Measurements from ENCODE around the gene NSD1. TPM values are rescaled to one million over a fixed set of nuclear protein-coding genes. Genes with fewer than 3 reads are reported as not detected.

NSD1 gene
- total RNA-seq, 4 donors from 2014 or later: 25.4 to 32.7 (median 29.0) TPM

DNA sequence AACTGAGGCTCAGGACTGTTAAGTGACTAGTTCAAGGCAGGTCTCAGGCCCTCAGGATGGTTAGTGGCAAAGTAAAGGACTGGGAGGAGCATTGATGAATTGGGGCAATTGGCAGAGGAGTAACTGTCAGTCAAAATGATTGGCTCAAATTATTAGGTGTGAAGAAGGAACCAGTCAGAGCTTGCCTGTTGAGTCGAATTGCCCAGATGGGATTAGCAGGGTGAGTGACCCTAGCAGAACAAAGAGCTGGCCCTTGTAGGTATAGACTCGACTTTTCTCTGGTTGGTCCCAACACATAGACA, 2.6 kb upstream of the NSD1 start:
- in situ Hi-C loops (cut with MboI; ENCODE audit: low sequenced_read_pairs in 4 of 4): no loop called here

DNA sequence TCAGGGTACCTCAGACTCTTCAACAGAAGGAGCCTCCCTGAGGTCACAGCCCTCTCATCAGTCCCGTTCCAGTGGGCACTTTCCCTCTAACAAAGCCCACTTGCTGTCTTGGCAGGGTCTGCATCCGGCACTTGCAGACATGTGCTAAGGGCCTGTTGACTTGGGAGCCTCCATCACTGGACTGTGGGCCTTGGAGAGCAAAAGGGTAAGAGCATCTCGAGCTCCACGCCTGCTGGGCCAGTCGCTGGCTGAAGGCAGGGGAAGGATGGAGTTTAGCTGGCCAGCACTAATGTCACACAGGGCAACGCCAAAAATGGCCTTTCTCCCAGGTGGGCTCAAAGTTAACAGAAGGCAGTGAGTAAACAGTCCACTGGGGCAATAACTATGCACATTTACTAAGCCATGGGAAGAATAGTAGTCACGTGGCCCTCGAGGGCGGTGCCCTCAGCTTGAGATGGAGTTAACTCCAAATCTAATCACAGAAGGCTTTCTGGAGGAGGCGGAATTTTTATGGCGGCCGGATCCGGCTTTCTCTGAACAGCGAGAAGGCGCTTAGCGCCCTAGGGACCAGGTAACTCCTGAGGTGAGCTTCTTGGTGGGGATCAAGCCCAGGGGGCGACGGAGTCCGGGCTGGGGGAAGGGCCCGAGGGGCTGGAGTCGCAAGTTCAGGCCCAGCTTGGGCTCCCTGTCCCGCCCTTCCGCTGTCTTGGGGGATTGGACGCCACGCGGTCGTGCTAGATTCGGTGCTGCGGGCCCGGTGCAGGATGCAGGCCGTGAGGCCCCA, 2.0 kb upstream of the NSD1 start:
- Histone ChIP-seq H3K9me3 (no peaks in the 10 kb centered on the region), H3K36me3 (peaks cover 0 to 11% of the 10 kb centered on the region in 2 donors), H3K4me1 (peaks cover 20 to 21% of the 10 kb centered on the region in 2 donors), H3K4me3 (peak overlapping the region in 1 of 4 donors; percentile 89), H3K27me3 (no peaks in the 10 kb centered on the region), H3K27ac (peak overlapping the region in 3 of 4 donors; percentile 89 to 92 (median 89))
- ATAC-seq (no peak), DNase-seq (no peak)
- intact Hi-C loops (cut with DNase I; ENCODE audit: low total_unique reads) (loop anchor here (5.0 to 10.0 kb wide), 2 partner anchors 127 to 171 kb away; partner anchors contain the start of genes PRELID1, RAB24 and UIMC1), in situ Hi-C loops (cut with MboI; ENCODE audit: low sequenced_read_pairs in 4 of 4) (no loop called here)
- no peak for TF ChIP-seq POLR2A (IDR thresholded peaks at IDR 0.05)
- TF ChIP-seq, protein P1, sequence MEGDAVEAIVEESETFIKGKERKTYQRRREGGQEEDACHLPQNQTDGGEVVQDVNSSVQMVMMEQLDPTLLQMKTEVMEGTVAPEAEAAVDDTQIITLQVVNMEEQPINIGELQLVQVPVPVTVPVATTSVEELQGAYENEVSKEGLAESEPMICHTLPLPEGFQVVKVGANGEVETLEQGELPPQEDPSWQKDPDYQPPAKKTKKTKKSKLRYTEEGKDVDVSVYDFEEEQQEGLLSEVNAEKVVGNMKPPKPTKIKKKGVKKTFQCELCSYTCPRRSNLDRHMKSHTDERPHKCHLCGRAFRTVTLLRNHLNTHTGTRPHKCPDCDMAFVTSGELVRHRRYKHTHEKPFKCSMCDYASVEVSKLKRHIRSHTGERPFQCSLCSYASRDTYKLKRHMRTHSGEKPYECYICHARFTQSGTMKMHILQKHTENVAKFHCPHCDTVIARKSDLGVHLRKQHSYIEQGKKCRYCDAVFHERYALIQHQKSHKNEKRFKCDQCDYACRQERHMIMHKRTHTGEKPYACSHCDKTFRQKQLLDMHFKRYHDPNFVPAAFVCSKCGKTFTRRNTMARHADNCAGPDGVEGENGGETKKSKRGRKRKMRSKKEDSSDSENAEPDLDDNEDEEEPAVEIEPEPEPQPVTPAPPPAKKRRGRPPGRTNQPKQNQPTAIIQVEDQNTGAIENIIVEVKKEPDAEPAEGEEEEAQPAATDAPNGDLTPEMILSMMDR (IDR thresholded peaks at IDR 0.05 in 4 of 5, conservative IDR thresholded peaks at IDR 0.05 in 1 of 5): no peak

More for the DNA sequence above, 2.6 kb upstream of the NSD1 start:
- peaks cover 0 to 10% of the 10 kb centered on the region in 2 donors for H3K36me3 ChIP-seq
- no peak overlapping the region for H3K4me3 ChIP-seq
- ATAC-seq: no peak
- intact Hi-C loops (cut with DNase I; ENCODE audit: low total_unique reads): loop anchor here (5.0 to 10.0 kb wide), 2 partner anchors 126 to 171 kb away; partner anchors contain the start of genes PRELID1, RAB24 and UIMC1
- no peak for TF ChIP-seq POLR2A (IDR thresholded peaks at IDR 0.05)
- TF ChIP-seq, protein P1 (IDR thresholded peaks at IDR 0.05 in 4 of 5, conservative IDR thresholded peaks at IDR 0.05 in 1 of 5): no peak
- DNase-seq: no peak
- H3K4me1 ChIP-seq: peaks cover 15% of the 10 kb centered on the region in 2 donors
- no peaks in the 10 kb centered on the region for H3K9me3 ChIP-seq
- no peak overlapping the region for H3K27ac ChIP-seq
- H3K27me3 ChIP-seq: no peaks in the 10 kb centered on the region

DNA sequence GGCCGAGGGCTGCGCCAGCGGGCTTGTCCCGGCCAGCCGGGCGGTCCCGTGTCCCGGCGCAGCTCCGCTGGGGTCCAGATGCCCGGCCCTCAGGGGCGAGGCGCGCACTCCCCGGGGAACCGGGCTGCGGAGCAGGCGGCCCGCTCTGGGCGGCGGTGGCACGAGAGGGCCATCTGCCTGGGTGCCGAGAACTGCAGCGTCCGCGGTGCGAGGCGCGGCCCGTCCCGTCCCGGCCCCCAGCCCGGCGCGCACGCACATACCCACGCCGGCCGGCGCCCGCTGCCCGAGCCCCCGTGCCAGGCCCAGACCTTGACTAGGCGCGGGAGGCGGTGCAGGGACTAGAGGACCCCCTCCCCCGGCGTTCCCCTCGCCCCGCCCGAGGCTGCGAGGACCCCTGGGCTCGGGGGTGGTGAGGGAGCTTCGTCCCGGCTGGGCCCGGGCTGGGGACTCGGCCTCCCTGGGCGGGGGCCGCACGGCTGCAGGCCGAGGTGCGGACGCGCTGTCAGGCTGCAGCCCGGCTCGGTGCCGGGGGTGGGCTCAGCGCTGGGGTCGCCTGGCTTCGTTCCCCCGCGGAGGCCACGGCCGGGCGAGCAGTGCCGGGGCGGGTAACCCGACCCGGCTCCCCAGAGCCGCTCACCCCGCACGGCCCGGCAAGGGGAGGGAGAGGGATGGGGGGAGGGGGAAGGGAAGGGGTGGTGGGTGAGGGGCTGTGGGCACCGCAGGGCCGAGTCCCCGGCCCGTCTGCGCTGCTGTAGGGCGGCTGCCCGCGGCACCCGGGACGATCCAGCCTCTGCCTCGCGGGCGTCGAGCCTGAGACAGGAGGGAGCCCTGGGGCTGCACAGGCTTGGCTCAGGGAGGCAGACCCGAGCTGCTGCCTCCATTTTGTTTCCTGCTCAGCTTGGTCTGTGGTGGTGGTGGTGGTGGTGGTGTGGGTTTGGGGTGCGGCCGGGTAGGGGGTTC, 1.2 kb upstream of the NSD1 start:
- peak overlapping the region; percentile 76 to 93 (median 86) for H3K4me3 ChIP-seq
- peak; percentile 52 to 55 for ATAC-seq
- intact Hi-C loops (cut with DNase I; ENCODE audit: low total_unique reads): loop anchor here (1.0 to 10.0 kb wide), 3 partner anchors 15 to 170 kb away; partner anchors contain the start of genes PRELID1, RAB24 and UIMC1
- TF ChIP-seq POLR2A (IDR thresholded peaks at IDR 0.05): no peak
- TF ChIP-seq, protein P1 (IDR thresholded peaks at IDR 0.05 in 4 of 5, conservative IDR thresholded peaks at IDR 0.05 in 1 of 5): no peak
- H3K36me3 ChIP-seq: peaks cover 0 to 17% of the 10 kb centered on the region in 2 donors
- in situ Hi-C loops (cut with MboI; ENCODE audit: low sequenced_read_pairs in 4 of 4): no loop called here
- H3K4me1 ChIP-seq: peaks cover 29 to 30% of the 10 kb centered on the region in 2 donors
- H3K27ac ChIP-seq: peak overlapping the region; percentile 89 to 92 (median 90)
- DNase-seq: peak in 1 of 2 donors; percentile 23
- no peaks in the 10 kb centered on the region for H3K27me3 ChIP-seq
- H3K9me3 ChIP-seq: no peaks in the 10 kb centered on the region

DNA sequence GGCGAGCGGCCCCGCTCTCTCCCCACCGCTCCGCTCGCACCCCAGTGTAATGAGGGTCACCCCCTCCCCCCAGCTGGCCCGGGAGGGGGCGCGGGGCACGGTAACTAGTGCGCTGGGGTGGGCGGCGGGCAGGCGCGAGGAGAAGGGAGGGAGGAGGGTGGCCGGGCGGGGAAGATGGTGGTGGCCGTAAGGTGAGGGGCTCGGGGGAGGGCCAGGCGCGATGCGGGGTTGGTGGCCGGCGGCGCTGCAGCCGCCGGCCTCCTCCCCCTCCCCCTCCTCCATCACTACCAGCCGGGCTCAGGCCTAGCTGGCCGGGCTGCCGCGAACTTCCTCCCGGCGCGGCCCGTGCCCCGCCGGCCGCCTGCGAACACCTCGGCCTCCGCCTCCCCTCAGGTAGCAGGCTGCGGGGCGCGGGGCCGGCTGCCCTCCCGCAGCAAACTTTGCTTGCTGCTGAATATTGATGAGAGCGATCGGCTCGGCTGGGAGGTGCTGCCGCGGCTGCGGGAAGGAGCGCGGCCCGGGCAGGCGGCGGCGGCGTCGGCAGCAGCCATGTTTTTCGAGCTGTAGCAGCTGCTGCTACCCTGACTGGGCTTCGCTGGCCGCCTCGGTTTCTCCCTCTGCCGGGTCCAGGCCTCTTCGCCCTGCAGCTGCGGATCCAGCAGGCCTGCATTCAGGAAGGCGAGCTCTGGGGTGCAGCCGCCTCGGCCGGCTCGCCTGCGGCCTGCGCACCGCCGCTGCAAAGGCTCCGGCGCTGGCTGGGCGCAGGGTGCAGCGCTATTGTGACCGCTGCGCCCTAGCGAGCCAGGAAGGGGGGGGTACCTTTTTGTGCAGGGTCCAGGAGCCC, 502 bp downstream of the NSD1 start:
- H3K27ac ChIP-seq: peak overlapping the region; percentile 89 to 92 (median 90)
- peaks cover 35 to 38% of the 10 kb centered on the region in 2 donors for H3K4me1 ChIP-seq
- intact Hi-C loops (cut with DNase I; ENCODE audit: low total_unique reads) (loop anchor here (1.0 to 10.0 kb wide), 3 partner anchors 17 to 168 kb away; partner anchors contain the start of genes PRELID1, RAB24 and UIMC1), in situ Hi-C loops (cut with MboI; ENCODE audit: low sequenced_read_pairs in 4 of 4) (no loop called here)
- no peaks in the 10 kb centered on the region for H3K9me3 ChIP-seq
- no peak for TF ChIP-seq POLR2A (IDR thresholded peaks at IDR 0.05)
- TF ChIP-seq, protein P1 (IDR thresholded peaks at IDR 0.05 in 4 of 5, conservative IDR thresholded peaks at IDR 0.05 in 1 of 5): no peak
- ATAC-seq (peak; percentile 29 to 35), DNase-seq (peak; percentile 10 to 19)
- peaks cover 0 to 26% of the 10 kb centered on the region in 2 donors for H3K36me3 ChIP-seq
- H3K4me3 ChIP-seq: peak overlapping the region; percentile 76 to 93 (median 86)
- no peaks in the 10 kb centered on the region for H3K27me3 ChIP-seq

All from gastrocnemius medialis (tissue), 4 donors.